GM18909 (cell line): Measurements from ENCODE around the gene ADCY4.
"Not testable (repeated sequence)": the region's sequence is repeated elsewhere in the genome, so short reads cannot be mapped to it uniquely, and the experiment has no call there.

Source experiments
- ATAC-seq: cut with Tn5 transposase; IDR thresholded peaks from one replicate; pipeline ENCODE4 v1.9.1; 2021; ENCODE audit warnings: mild to moderate bottlenecking; ENCODE audit not compliant: unreplicated experiment, poor library complexity

ADCY4 gene

DNA sequence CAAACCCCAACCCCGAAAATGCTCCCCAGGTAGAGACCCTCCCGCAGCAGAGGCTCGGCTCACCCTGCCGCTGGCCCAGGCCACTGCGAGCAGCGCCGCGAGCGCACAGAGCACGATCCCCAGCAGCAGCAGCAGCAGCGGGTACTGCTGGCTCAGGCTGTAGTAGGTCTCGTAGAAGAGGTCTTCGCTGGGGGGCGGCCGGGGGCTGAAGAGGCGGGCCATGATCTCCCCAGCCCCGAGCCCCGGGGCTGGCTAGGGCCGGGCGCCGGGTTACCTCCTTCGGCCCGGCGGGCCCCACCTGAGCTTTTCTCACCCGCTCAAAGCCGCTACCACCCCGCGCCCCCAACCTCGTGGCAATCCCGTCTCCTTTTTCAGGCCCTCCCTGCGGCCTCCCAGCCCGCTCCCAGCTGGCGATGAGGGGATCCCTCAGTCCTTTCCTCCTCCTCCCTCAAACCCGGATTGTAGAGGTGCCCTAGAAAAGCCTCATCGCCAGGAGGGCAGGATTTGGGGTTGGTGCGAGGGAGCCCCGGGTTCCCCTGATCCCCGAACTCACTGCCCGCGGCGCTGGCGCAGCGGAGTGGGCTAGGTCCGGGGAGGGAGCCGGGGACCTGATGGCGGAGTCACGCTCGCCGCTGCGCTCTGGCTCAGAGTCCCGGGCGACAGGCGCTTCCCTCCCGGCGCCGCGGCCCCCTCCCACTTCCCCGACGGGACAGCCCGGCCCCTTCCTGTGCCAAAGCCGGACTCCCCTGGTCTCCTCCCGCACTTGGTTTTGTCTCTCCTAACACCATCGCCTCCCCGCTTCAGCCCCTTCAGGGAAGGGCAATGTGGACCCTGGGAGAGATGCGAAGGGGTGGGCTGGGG lies at the start of gene ADCY4:
TSS of gene ADCY4 (minus strand) at position 641 of the 861 bp plus-strand sequence. CDS start at position 222, 419 bp downstream.
- no peak for ATAC-seq

- ATAC-seq, result no peak
Observed at GRCh38 chr14:24384169-24384568, 49.3 kb upstream of the ADCY4 start.

- ATAC-seq, result no peak
Observed at GRCh38 chr14:24382064-24382371, 47.1 kb upstream of the ADCY4 start.

GRCh38 chr14:24381363-24382063 lies 46.6 kb upstream of the ADCY4 start:
- no peak for ATAC-seq

DNA sequence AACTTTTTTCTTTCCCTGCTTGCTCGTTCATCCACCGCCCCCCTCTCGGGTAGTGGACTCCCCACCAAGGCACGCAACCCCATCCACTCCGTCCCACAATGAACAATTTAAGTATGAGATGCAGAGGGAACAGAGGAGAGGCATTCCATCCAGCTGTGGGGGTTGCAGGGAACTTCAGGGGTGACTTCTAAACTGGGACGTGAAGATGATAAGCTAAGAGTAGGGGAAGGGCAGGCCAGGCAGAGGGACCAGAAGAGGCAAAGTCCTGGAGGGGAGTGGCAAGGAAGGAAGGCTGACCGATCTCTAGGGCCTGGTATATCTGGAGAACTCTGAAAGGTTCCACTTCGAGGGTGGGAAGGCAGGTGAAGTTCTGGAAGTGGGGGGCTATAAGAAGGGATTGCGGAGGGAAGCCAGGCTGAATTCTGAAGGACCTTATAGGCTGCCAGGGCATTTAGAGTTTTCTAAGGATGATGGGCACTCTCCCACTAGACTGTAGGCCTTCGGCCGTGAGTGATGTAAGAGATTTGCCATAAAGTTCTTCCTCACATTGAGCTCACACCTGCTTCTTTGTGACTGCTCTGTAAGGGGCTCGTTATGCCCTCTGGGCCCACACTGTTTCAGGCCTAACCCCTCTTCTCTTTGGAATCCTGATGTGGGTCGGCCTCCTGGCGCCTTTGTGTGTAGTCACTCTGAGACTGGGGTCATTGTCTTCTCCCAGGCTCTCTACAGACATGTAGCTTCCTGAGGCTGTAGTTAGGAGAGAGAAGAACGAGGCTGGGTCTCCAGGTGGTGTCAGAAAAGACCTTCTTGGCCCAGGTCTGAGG lies 45.2 kb upstream of the ADCY4 start:
- ATAC-seq, result no peak

DNA sequence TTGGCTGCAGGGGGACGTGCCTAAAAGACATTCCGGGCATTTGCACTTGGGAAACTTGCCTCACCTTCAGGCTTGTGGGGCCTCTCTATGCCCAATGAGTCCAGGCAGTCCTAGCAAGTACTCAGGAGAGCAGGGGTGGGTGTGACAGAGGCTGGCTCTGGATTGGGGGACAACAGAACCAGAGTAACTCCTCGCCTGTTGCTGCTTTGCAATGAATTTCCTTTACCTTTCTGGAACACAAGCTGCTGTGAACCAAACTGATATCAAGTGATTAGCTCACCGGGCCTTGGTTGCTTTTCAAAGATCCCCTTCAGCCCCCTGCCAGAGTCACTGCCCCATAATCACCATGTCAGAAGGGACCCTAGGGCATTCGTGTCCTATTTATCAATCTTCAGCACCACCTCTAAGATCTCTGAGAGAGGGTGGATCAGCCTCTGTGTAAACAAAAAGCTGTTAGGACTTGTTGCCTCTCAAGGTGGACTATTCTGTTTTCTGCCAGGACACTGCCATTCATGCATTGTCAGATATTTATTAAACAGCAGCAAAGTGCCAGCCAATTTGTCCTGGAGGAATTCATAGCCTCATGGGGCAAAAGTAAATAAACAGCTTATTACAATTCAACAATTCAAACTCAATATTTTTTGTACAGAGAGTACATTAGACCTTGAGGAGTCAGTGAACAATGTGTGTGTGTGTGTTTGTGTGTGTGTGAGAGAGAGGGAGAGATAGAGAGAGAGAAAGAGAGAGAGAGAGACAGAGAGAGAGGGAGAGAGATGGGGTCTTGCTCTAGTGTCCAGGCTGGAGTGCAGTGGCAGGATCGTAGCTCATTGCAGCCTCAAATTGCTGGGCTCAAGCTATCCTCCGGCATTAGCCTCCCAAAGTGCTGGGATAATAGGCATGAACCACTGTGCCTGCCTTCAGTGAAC lies 44.4 kb upstream of the ADCY4 start:
- no peak for ATAC-seq

DNA sequence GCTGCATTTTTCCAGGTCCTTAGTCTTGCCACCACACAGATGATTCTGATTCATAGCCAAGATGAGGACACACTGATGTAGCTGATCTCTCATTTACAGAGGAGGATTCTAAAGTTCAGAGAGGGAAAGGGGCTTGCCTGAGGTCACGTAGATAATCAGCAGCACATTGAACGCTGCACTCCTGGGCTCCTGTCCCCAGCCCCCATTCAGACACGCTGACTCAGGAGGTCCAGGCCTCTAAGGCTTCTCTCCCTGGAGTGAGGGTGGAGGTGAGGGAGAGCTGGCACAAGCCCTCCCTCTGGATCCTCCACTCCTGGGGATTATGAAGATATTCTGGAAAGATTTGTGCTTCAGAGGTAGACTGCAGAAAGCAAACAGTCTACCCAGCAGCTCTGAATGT lies 43.5 kb upstream of the ADCY4 start:
- ATAC-seq, result no peak

DNA sequence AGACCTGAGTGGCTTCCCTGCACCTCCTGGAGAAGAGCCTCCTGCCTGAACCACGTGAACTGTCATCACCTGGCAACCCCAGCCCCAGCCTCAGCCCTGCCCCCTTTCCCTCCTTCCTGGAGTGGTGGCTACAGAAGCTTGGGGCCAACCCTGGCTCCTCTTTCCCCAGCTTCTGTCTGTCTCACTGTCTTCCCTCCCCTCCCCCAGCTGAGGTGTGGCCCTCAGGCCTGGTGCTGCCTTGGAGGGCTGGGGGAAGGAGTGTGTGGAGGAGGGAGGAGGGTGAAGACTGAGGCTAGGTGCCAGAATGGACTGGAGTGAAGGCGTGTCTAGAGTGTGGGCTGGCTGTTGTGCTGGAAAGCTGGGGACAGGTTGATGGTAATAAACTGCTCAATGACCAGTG lies 42.8 kb upstream of the ADCY4 start:
- ATAC-seq, result no peak

GRCh38 chr14:24377126-24377525 lies 42.3 kb upstream of the ADCY4 start:
- ATAC-seq, result no peak

DNA sequence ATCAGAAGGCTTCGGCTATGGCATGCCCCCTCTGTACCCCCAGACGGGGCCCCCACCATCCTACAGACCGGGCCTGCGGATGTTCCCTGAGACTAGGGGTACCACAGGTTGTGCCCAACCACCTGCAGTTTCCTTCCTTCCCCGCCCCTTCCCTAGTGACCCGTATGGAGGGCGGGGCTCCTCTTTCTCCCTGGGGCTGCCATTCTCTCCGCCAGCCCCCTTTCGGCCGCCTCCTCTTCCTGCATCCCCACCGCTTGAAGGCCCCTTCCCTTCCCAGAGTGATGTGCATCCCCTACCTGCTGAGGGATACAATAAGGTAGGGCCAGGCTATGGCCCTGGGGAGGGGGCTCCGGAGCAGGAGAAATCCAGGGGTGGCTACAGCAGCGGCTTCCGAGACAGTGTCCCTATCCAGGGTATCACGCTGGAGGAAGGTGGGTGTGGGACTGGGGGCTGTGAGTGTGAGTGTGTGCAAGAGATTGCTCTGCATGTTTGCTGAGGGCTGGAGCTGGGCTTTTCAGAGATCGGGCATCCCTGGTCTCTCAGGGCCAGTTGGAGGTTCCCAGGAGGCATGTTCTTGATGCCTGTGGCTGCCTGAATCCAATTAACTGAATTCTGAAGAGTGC lies 41.7 kb upstream of the ADCY4 start:
- no peak for ATAC-seq

- no peak for ATAC-seq
Observed at GRCh38 chr14:24372701-24373416, 38.0 kb upstream of the ADCY4 start.

GRCh38 chr14:24371605-24372004 lies 36.7 kb upstream of the ADCY4 start:
- not testable (repeated sequence) for ATAC-seq

- ATAC-seq, result no peak
Observed at GRCh38 chr14:24370748-24371147, 35.9 kb upstream of the ADCY4 start.

DNA sequence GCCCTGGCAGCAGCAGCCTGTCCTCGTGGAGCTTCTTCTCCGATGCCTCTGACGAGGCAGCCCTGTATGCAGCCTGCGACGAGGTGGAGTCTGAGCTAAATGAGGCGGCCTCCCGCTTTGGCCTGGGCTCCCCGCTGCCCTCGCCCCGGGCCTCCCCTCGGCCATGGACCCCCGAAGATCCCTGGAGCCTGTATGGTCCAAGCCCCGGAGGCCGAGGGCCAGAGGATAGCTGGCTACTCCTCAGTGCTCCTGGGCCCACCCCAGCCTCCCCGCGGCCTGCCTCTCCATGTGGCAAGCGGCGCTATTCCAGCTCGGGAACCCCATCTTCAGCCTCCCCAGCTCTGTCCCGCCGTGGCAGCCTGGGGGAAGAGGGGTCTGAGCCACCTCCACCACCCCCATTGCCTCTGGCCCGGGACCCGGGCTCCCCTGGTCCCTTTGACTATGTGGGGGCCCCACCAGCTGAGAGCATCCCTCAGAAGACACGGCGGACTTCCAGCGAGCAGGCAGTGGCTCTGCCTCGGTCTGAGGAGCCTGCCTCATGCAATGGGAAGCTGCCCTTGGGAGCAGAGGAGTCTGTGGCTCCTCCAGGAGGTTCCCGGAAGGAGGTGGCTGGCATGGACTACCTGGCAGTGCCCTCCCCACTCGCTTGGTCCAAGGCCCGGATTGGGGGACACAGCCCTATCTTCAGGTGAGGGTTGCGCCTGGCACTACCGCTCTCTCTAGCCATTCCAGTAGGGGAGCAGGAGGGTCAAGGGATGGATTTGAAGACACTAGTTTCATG lies 35.2 kb upstream of the ADCY4 start:
- ATAC-seq, result no peak

DNA sequence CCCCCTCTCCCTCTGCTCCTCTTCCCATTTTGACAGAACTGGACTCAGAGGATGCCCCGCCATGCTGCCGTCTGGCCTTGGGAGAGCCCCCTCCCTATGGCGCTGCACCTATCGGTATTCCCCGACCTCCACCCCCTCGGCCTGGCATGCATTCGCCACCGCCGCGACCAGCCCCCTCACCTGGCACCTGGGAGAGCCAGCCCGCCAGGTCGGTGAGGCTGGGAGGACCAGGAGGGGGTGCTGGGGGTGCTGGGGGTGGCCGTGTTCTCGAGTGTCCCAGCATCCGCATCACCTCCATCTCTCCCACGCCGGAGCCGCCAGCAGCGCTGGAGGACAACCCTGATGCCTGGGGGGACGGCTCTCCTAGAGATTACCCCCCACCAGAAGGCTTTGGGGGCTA lies 34.6 kb upstream of the ADCY4 start:
- no peak for ATAC-seq

DNA sequence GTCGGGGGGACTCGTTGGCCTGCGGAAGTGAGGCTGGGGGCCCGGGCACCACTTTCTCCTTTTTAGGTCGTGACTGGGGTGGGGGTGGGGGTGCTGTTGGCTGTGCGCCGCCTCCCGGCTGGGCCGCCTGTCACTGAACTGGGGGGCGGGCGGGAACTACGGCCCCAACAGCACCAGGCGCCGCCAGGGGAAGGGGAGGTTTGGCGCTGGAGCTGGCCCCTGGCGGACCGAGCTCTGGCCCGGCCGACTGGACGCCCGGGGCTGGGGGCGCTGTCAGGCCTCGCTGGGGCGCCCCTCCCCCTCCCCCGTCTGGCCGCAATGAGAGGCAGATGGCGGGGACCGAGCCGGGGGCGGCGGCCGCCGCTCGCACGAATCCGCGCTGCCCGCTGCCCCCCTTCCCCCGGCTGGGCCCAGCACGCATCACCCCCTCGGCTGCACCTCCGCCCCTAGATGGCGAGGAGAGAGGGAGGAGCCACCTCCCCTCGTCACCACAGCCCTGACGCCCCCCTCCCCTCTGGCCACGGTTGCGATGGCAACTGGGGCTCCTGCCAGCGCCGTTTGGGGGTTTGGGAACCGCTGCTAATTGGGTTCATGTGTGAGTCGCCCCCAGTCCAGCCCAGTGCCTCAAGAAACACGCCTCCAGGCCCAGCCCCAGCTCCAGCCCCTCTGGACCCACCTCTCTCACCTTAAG lies 33.8 kb upstream of the ADCY4 start:
- ATAC-seq, result no peak

- ATAC-seq, result no peak
Observed at GRCh38 chr14:24368212-24368561, 33.3 kb upstream of the ADCY4 start.
